Prostate gland (tissue), 2 donors: Measurements from ENCODE around the gene PSME1.

Source experiments
- POLR2A ChIP-seq: fragments of 450-650 bp; IDR thresholded peaks from one replicate; pipeline ENCODE4 v1.6.1; 2016; ENCODE audit warnings: antibody characterized with exemption, mild to moderate bottlenecking
- TF ChIP-seq, protein P1 (sequence below), 4 experiments: fragments of 200-600 bp in 2 of 4; fragments of 450-650 bp in 2 of 4; sonication (generic) in 2 of 4; IDR thresholded peaks; 1 replicate in 3 of 4; 2 replicates in 1 of 4; pipeline ENCODE4 v1.5.1; 2016 to 2019; ENCODE audit warnings: antibody characterized with exemption in 4 of 4, mild to moderate bottlenecking in 2 of 4, moderate library complexity in 2 of 4

DNA sequence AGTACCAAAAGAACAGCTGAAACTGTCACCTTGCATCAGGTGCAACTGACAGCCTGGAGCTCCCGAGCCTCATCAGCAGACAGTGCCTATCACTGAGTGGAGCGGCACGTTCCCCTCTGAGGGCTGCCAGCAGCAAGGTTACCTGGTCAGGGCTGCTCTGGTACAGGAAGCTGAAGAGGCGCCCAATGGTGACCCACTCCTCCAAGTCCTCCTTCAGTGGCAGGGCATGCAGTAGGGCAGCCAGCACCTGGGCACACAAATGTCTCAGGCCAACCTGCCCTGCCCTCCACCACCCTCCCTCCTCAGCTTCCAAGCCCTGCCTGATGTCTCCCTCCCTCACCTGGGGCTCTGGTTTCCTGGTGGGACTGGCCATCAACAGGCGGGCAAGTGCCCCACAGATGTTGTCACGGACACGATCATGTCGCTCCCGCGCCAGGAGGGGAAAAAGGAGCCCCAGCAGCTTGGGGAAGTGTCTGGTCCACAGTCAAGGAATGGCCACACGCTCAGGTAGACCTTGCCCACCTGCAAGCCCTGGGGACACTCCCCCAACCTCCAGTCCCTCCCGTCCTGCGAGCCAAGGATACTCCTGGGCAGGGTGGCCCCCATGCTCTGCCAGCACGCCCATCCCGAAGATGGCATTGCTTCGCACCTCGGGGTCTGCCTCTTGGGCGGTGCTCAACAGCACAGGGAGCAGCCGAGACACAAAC, 45.5 kb downstream of the PSME1 start:
- TF ChIP-seq, protein P1, sequence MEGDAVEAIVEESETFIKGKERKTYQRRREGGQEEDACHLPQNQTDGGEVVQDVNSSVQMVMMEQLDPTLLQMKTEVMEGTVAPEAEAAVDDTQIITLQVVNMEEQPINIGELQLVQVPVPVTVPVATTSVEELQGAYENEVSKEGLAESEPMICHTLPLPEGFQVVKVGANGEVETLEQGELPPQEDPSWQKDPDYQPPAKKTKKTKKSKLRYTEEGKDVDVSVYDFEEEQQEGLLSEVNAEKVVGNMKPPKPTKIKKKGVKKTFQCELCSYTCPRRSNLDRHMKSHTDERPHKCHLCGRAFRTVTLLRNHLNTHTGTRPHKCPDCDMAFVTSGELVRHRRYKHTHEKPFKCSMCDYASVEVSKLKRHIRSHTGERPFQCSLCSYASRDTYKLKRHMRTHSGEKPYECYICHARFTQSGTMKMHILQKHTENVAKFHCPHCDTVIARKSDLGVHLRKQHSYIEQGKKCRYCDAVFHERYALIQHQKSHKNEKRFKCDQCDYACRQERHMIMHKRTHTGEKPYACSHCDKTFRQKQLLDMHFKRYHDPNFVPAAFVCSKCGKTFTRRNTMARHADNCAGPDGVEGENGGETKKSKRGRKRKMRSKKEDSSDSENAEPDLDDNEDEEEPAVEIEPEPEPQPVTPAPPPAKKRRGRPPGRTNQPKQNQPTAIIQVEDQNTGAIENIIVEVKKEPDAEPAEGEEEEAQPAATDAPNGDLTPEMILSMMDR (IDR thresholded peaks at IDR 0.05) = no peak
- TF ChIP-seq POLR2A = no peak
